IMR-90 (cell line): ENCODE data around the gene RADIL. TPM values are rescaled to one million over a fixed set of nuclear protein-coding genes. Genes with fewer than 3 reads are reported as not detected.

Source experiments
- ATAC-seq: fragments of 200-7000 bp; cut with Tn5 transposase; 2 replicates; pipeline ENCODE4 v1.9.1; 2020; ENCODE audit warnings: low read depth, mild to moderate bottlenecking, moderate library complexity
- BruUV-seq: library from RNA; stranded (reverse); fragments of 400-500 nt; replicated peaks from 2 replicates; lab custom pipeline; 2021; lab: Mats Ljungman, UMichigan
- CTCF ChIA-PET: fragments of 300-600 bp; formaldehyde crosslinking; extraction: SDS; loops from one replicate; lab custom pipeline; 2021; ENCODE audit warnings: antibody characterized with exemption; lab: Yijun Ruan, JAX
- POLR2A ChIA-PET: fragments of 300-600 bp; sonication (Branson Sonifier 250); formaldehyde crosslinking; loops from one replicate; lab custom pipeline; 2022; ENCODE audit warnings: antibody characterized with exemption; ENCODE audit not compliant: unreplicated experiment; lab: Charles Lee
- DNase-seq: peaks from one replicate; pipeline ENCODE4 v3.0.0; 2013
- H2AFZ ChIP-seq: replicated peaks from 2 replicates; pipeline ENCODE3; 2013; ENCODE audit warnings: low read length, mild to moderate bottlenecking; ENCODE audit not compliant: poor library complexity
- H2AK5ac ChIP-seq: 2 replicates; pipeline ENCODE4 v1.6.1; 2013; ENCODE audit warnings: low read depth, low read length, inconsistent platforms
- H2AK9ac ChIP-seq: replicated peaks from 2 replicates; pipeline ENCODE3; 2013; ENCODE audit warnings: mild to moderate bottlenecking, low read depth, low read length, moderate library complexity; ENCODE audit not compliant: poor library complexity
- H2BK120ac ChIP-seq: 2 replicates; pipeline ENCODE4 v1.6.1; 2013; ENCODE audit warnings: low read depth, low read length, inconsistent platforms
- H2BK15ac ChIP-seq: 3 replicates; pipeline ENCODE4 v1.6.1; 2013; ENCODE audit warnings: low read depth, low read length, inconsistent platforms
- H2BK20ac ChIP-seq: 2 replicates; pipeline ENCODE4 v1.6.1; 2013; ENCODE audit warnings: low read depth, mild to moderate bottlenecking, inconsistent platforms, low read length, moderate library complexity
- H2BK5ac ChIP-seq: 2 replicates; pipeline ENCODE4 v1.6.1; 2013; ENCODE audit warnings: mild to moderate bottlenecking, low read depth, low read length, inconsistent platforms; ENCODE audit not compliant: poor library complexity, severe bottlenecking
- H3K14ac ChIP-seq: replicated peaks from 2 replicates; pipeline ENCODE4 v1.6.1; 2013; ENCODE audit warnings: low read depth, low read length, inconsistent platforms
- H3K18ac ChIP-seq: 2 replicates; pipeline ENCODE4 v1.6.1; 2013; ENCODE audit warnings: low read depth, low read length, control low read depth
- H3K23ac ChIP-seq: 2 replicates; pipeline ENCODE4 v1.6.1; 2013; ENCODE audit warnings: low read depth, low read length, inconsistent platforms
- H3K27ac ChIP-seq: 2 replicates; pipeline ENCODE4 v1.5.1; 2013; ENCODE audit warnings: mild to moderate bottlenecking, control low read depth, low read length; ENCODE audit not compliant: insufficient read depth
- H3K27me3 ChIP-seq: 2 replicates; pipeline ENCODE4 v1.6.1; 2013; ENCODE audit warnings: low read length; ENCODE audit not compliant: control insufficient read depth, insufficient read depth
- H3K36me3 ChIP-seq: 2 replicates; pipeline ENCODE4 v1.6.1; 2013; ENCODE audit warnings: low read length, mixed read lengths; ENCODE audit not compliant: control insufficient read depth, insufficient read depth
- H3K4ac ChIP-seq: 2 replicates; pipeline ENCODE4 v1.6.1; 2013; ENCODE audit warnings: low read depth, low read length, inconsistent platforms
- H3K4me1 ChIP-seq: 2 replicates; pipeline ENCODE4 v1.6.1; 2013; ENCODE audit warnings: low read length, mixed read lengths; ENCODE audit not compliant: control insufficient read depth, insufficient read depth
- H3K4me2 ChIP-seq: 2 replicates; pipeline ENCODE4 v1.6.1; 2013; ENCODE audit warnings: low read depth, mild to moderate bottlenecking, control low read depth, low read length, moderate library complexity
- H3K4me3 ChIP-seq: 2 replicates; pipeline ENCODE4 v1.5.1; 2013; ENCODE audit warnings: low read depth, mild to moderate bottlenecking, control low read depth, low read length, moderate library complexity; ENCODE audit not compliant: insufficient read depth
- H3K56ac ChIP-seq: 2 replicates; pipeline ENCODE4 v1.6.1; 2013; ENCODE audit warnings: low read length, inconsistent platforms; ENCODE audit not compliant: insufficient read depth; ENCODE audit errors: extremely low read depth
- H3K79me1 ChIP-seq, 2 experiments: 2 replicates each; pipeline ENCODE4 v1.6.1; 2013; ENCODE audit warnings: low read length in 2 of 2, inconsistent platforms in 1 of 2, low read depth in 1 of 2
- H3K9ac ChIP-seq: 2 replicates; pipeline ENCODE4 v1.6.1; 2013; ENCODE audit warnings: low read depth, low read length, control low read depth
- H3K9me1 ChIP-seq: 2 replicates; pipeline ENCODE4 v1.6.1; 2013; ENCODE audit warnings: low read length, inconsistent platforms; ENCODE audit not compliant: insufficient read depth
- H3K9me3 ChIP-seq: 2 replicates; pipeline ENCODE4 v1.6.1; 2013; ENCODE audit warnings: low read length; ENCODE audit not compliant: control insufficient read depth, insufficient read depth
- H4K20me1 ChIP-seq: 2 replicates; pipeline ENCODE4 v1.6.1; 2013; ENCODE audit warnings: low read length, inconsistent platforms; ENCODE audit not compliant: insufficient read depth
- H4K5ac ChIP-seq: 2 replicates; pipeline ENCODE4 v1.6.1; 2013; ENCODE audit warnings: mild to moderate bottlenecking, low read depth, low read length, control low read depth
- H4K8ac ChIP-seq, 2 experiments: 2 replicates each; pipeline ENCODE4 v1.6.1; 2013; ENCODE audit warnings: low read depth in 2 of 2, low read length in 2 of 2, control low read depth in 1 of 2, inconsistent platforms in 1 of 2
- H4K91ac ChIP-seq: 2 replicates; pipeline ENCODE4 v1.6.1; 2013; ENCODE audit warnings: low read depth, low read length, inconsistent platforms; ENCODE audit not compliant: insufficient read depth
- MAFK ChIP-seq: IDR thresholded peaks from 2 replicates; pipeline ENCODE4 v1.6.1; 2012; ENCODE audit warnings: low read depth, low read length, improper control_type of control experiment
- NFE2L2 ChIP-seq: fragments of 150-350 bp; IDR thresholded peaks from 2 replicates; pipeline ENCODE4 v1.6.1; 2016; ENCODE audit warnings: low read depth, mild to moderate bottlenecking, low read length
- RCOR1 ChIP-seq: IDR thresholded peaks from 2 replicates; pipeline ENCODE4 v1.6.1; 2012; ENCODE audit warnings: mild to moderate bottlenecking, low read length, improper control_type of control experiment; ENCODE audit not compliant: insufficient replicate concordance
- SMC3 ChIP-seq: fragments of 150-350 bp; IDR thresholded peaks from 2 replicates; pipeline ENCODE4 v1.6.1; 2016; ENCODE audit warnings: low read depth, mild to moderate bottlenecking, antibody characterized with exemption, low read length, moderate library complexity
- WGBS, 2 experiments: methylation state at CpG; one replicate each; pipeline versions ENCODE4 v1.1.5 to v1.1.7; 2013; ENCODE audit warnings: missing lambda C conversion rate in 2 of 2; ENCODE audit not compliant: insufficient read length in 1 of 2; ENCODE audit errors: extremely low coverage in 2 of 2; 5-methylcytosine and 5-hydroxymethylcytosine counted together
- dilution Hi-C: fragments of 300-500 bp; cut with HindIII; formaldehyde crosslinking; loops from one replicate; pipeline ENCODE4 v1.14.3; 2018; ENCODE audit warnings: low sequenced_read_pairs; ENCODE audit not compliant: unreplicated experiment
- in situ Hi-C: fragments of 300-500 bp; cut with MboI; formaldehyde crosslinking; loops from 3 replicates; pipeline ENCODE4 v1.14.3; 2019; ENCODE audit warnings: low sequenced_read_pairs, inconsistent platforms, mixed read lengths
- intact Hi-C: fragments of 100-400 bp; cut with micrococcal nuclease; formaldehyde crosslinking; loops from 2 replicates; pipeline ENCODE4 v1.10.0; 2022
- polyA plus RNA-seq, 3 experiments: library from polyadenylated mRNA; depleted of rRNA; stranded (reverse); fragments of >200 nt; gene quantifications; 2 replicates each; pipeline ENCODE4 v1.2.3, GENCODE V29; 2012; ENCODE audit warnings: low replicate concordance in 1 of 3
- total RNA-seq: library from RNA; depleted of rRNA; stranded (reverse); fragments of >200 nt; gene quantifications from 2 replicates; pipeline ENCODE4 v1.2.3, GENCODE V29; 2012

The RADIL gene
- total and polyA plus RNA-seq, 2 of the 4 experiments (the other 2 are of a cell fraction): 0.18 to 0.48 TPM

- Histone ChIP-seq H4K5ac (no peak overlapping the region), H3K9me1 (no peaks in the 10 kb centered on the region), H3K79me1 (no peaks in the 10 kb centered on the region), H2BK5ac (no peak overlapping the region), H2BK120ac (no peak overlapping the region), H2BK20ac (no peak overlapping the region), H3K36me3 (no peaks in the 10 kb centered on the region), H3K23ac (no peak overlapping the region), H3K4me3 (no peak overlapping the region), H3K27me3 (peaks cover 2% of the 10 kb centered on the region; the same call in 1 of the 2 replicates), H3K14ac (no peak overlapping the region), H2AFZ (no peak overlapping the region), H3K18ac (no peak overlapping the region), H3K9me3 (no peaks in the 10 kb centered on the region), H4K20me1 (no peaks in the 10 kb centered on the region), H3K4ac (no peak overlapping the region), H2BK15ac (no peak overlapping the region), H3K56ac (no peak overlapping the region), H2AK5ac (no peak overlapping the region), H2AK9ac (no peak overlapping the region), H3K4me1 (no peaks in the 10 kb centered on the region; the same call in 1 of the 2 replicates), H4K8ac (no peak overlapping the region), H3K27ac (no peak overlapping the region), H4K91ac (no peak overlapping the region), H3K4me2 (no peak overlapping the region), H3K9ac (no peak overlapping the region)
- no peak for DNase-seq
- ChIA-PET POLR2A (no interaction called here), CTCF (no interaction called here)
- dilution Hi-C loops: no loop called here
- ATAC-seq: no peak
- no TSS peak for BruUV-seq
- WGBS, 2 experiments: 100% methylated on average over 1 of the region's 19 CpGs; no CpG with 5 or more reads in 1 of the 2 experiments
- TF ChIP-seq NFE2L2 (no peak), SMC3 (no peak), MAFK (no peak), RCOR1 (no peak)
- in situ Hi-C loops: no loop called here
- intact Hi-C loops: no loop called here
These were observed 63.0 kb downstream of the RADIL start for GRCh38 chr7:4820405-4820966.
